Neural progenitor cell (in vitro differentiated cells): ENCODE data around the gene RTL3. TPM values are rescaled to one million over a fixed set of nuclear protein-coding genes. Genes with fewer than 3 reads are reported as not detected.

ENCODE experiments used
- DNase-seq: peaks from one replicate; pipeline ENCODE4 v3.0.0-alpha.2; 2016; ENCODE audit warnings: low spot score
- H2AFZ ChIP-seq: fragments of 200-600 bp; sonication (generic); replicated peaks from 2 replicates; pipeline ENCODE4 v1.6.1; 2016; ENCODE audit warnings: antibody characterized with exemption
- H3F3A ChIP-seq: fragments of 200-600 bp; sonication (generic); 2 replicates; pipeline ENCODE4 v1.6.1; 2016; ENCODE audit warnings: antibody characterized with exemption, low read depth
- H3K27ac ChIP-seq: fragments of 200-600 bp; sonication (generic); 2 replicates; pipeline ENCODE4 v1.5.1; 2016; ENCODE audit warnings: mild to moderate bottlenecking
- H3K27me3 ChIP-seq: fragments of 200-600 bp; sonication (generic); 2 replicates; pipeline ENCODE4 v1.6.1; 2016; ENCODE audit warnings: mild to moderate bottlenecking, moderate library complexity
- H3K36me3 ChIP-seq: fragments of 200-600 bp; sonication (generic); 2 replicates; pipeline ENCODE4 v1.5.1; 2016
- H3K4me1 ChIP-seq: fragments of 200-600 bp; sonication (generic); 2 replicates; pipeline ENCODE4 v1.6.1; 2016; ENCODE audit warnings: mixed run types
- H3K4me2 ChIP-seq: fragments of 200-600 bp; sonication (generic); 2 replicates; pipeline ENCODE4 v1.6.1; 2016
- H3K4me3 ChIP-seq: fragments of 200-600 bp; sonication (generic); 2 replicates; pipeline ENCODE4 v1.5.1; 2016
- H3K79me2 ChIP-seq: fragments of 200-600 bp; sonication (generic); 2 replicates; pipeline ENCODE4 v1.6.1; 2016; ENCODE audit warnings: low read depth
- H3K9ac ChIP-seq: fragments of 200-600 bp; sonication (generic); 2 replicates; pipeline ENCODE4 v1.6.1; 2016
- H3K9me3 ChIP-seq: fragments of 200-600 bp; sonication (generic); 2 replicates; pipeline ENCODE4 v1.5.1; 2016; ENCODE audit warnings: low read depth
- H4K20me1 ChIP-seq: fragments of 200-600 bp; sonication (generic); 2 replicates; pipeline ENCODE4 v1.6.1; 2016; ENCODE audit warnings: low read depth
- H3K27ac Mint-ChIP-seq: 3 replicates; pipeline ENCODE4 v1.8.0; 2021; ENCODE audit warnings: mixed read lengths
- H3K27me3 Mint-ChIP-seq: 2 replicates; pipeline ENCODE4 v1.8.0; 2022; ENCODE audit warnings: low read depth, mild to moderate bottlenecking, inconsistent platforms, moderate library complexity, mixed read lengths; ENCODE audit not compliant: insufficient read depth
- H3K36me3 Mint-ChIP-seq: 3 replicates; pipeline ENCODE4 v1.8.0; 2021; ENCODE audit warnings: mixed read lengths
- H3K4me1 Mint-ChIP-seq: 3 replicates; pipeline ENCODE4 v1.8.0; 2021; ENCODE audit warnings: mixed read lengths
- H3K4me3 Mint-ChIP-seq: 3 replicates; pipeline ENCODE4 v1.8.0; 2021; ENCODE audit warnings: mild to moderate bottlenecking, moderate library complexity, mixed read lengths
- H3K9me3 Mint-ChIP-seq: 3 replicates; pipeline ENCODE4 v1.8.0; 2020; ENCODE audit warnings: mixed read lengths
- EZH2 ChIP-seq: fragments of 200-600 bp; sonication (generic); IDR thresholded peaks from 2 replicates; pipeline ENCODE4 v1.6.1; 2017; ENCODE audit warnings: antibody characterized with exemption, mild to moderate bottlenecking, moderate library complexity
- EZH2phosphoT487 ChIP-seq: fragments of 200-600 bp; sonication (generic); IDR thresholded peaks from 2 replicates; pipeline ENCODE4 v1.6.1; 2017; ENCODE audit warnings: antibody characterized with exemption
- total RNA-seq: library from RNA; depleted of rRNA; stranded (reverse); fragments of >200 nt; gene quantifications from 2 replicates; pipeline ENCODE4 v1.2.3, GENCODE V29; 2015; ENCODE audit warnings: low replicate concordance
- TF ChIP-seq, protein P1 (sequence below): fragments of 200-600 bp; sonication (generic); IDR thresholded peaks from 2 replicates; pipeline ENCODE4 v1.5.1; 2017; ENCODE audit warnings: antibody characterized with exemption, mild to moderate bottlenecking

The RTL3 gene, protein sequence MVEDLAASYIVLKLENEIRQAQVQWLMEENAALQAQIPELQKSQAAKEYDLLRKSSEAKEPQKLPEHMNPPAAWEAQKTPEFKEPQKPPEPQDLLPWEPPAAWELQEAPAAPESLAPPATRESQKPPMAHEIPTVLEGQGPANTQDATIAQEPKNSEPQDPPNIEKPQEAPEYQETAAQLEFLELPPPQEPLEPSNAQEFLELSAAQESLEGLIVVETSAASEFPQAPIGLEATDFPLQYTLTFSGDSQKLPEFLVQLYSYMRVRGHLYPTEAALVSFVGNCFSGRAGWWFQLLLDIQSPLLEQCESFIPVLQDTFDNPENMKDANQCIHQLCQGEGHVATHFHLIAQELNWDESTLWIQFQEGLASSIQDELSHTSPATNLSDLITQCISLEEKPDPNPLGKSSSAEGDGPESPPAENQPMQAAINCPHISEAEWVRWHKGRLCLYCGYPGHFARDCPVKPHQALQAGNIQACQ
- not detected in 2 replicates for total RNA-seq

DNA sequence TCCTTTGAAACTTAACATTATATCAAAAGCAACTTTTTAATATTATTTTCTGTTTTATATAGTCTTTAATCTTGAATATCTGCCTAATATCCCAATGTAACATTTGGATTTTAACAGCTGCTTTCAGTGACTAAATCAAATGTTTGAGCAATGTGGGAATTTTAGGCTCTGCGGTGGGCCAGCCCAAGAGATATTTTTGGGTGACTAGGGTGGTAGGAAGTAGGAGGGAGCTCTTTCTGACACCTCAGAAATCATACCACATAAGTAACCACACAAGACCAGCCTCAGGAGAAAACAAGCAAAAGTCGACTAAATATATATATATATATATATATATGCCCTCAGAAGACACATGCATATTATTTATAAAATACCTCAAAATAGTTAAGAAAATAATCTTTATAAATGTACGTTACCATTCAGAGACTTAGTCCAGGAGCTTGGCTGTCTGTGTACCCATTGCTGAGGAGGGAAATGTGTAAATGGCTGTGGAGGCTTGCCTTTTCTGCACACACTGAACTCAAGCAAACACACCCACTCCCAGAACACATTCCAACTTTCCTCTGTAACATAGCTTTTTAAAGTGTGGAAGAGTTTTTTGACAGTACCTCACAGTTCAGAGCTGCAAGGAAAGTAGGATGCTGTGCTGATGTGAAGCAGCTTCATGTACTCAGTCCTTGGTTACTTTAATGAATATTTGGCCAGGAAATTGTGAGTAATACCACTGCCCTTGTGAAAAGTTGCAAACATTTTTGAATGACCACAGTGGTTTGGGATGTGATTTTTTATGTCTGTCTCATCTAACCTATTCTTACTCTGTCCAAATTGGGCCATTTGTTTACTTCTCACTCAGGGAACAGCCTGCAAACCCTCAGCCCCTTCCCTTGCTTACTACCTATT lies at the start of gene RTL3:
Gene RTL3 (minus strand): TSS at position 484 of the 900 bp plus-strand sequence. CDS start 908 bp downstream, outside the sequence.
- no peak within 1 kb of the TSS for H2AFZ ChIP-seq
- H3K27ac Mint-ChIP-seq = no peak within 1 kb of the TSS
- H3K4me3 Mint-ChIP-seq = no peak within 1 kb of the TSS

GRCh38 chrX:78708816-78709215 lies 49.7 kb upstream of the RTL3 start:
- Histone ChIP-seq H3K36me3 (no peaks in the 10 kb centered on the region), H3K4me3 (no peak overlapping the region), H3K9me3 (peaks cover 4% of the 10 kb centered on the region), H3K27me3 (no peaks in the 10 kb centered on the region), H2AFZ (no peak overlapping the region), H3K9ac (no peak overlapping the region), H3K4me2 (no peak overlapping the region), H3K27ac (no peak overlapping the region), H4K20me1 (no peaks in the 10 kb centered on the region), H3K79me2 (no peaks in the 10 kb centered on the region), H3K4me1 (no peaks in the 10 kb centered on the region), H3F3A (no peaks in the 10 kb centered on the region)
- no peak overlapping the region for H3K4me3 Mint-ChIP-seq
- no peak for DNase-seq
- H3K4me1 Mint-ChIP-seq = peaks cover 7% of the 10 kb centered on the region
- TF ChIP-seq EZH2phosphoT487 = no peak
- TF ChIP-seq EZH2 = no peak
- TF ChIP-seq, protein P1, sequence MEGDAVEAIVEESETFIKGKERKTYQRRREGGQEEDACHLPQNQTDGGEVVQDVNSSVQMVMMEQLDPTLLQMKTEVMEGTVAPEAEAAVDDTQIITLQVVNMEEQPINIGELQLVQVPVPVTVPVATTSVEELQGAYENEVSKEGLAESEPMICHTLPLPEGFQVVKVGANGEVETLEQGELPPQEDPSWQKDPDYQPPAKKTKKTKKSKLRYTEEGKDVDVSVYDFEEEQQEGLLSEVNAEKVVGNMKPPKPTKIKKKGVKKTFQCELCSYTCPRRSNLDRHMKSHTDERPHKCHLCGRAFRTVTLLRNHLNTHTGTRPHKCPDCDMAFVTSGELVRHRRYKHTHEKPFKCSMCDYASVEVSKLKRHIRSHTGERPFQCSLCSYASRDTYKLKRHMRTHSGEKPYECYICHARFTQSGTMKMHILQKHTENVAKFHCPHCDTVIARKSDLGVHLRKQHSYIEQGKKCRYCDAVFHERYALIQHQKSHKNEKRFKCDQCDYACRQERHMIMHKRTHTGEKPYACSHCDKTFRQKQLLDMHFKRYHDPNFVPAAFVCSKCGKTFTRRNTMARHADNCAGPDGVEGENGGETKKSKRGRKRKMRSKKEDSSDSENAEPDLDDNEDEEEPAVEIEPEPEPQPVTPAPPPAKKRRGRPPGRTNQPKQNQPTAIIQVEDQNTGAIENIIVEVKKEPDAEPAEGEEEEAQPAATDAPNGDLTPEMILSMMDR = no peak
- no peaks in the 10 kb centered on the region for H3K9me3 Mint-ChIP-seq
- H3K27ac Mint-ChIP-seq = no peak overlapping the region
- H3K27me3 Mint-ChIP-seq = no peaks in the 10 kb centered on the region
- H3K36me3 Mint-ChIP-seq = no peaks in the 10 kb centered on the region

More for the DNA sequence above, at the start of gene RTL3:
- Mint-ChIP-seq H3K36me3 (no peaks in the 10 kb centered on the region), H3K4me1 (no peaks in the 10 kb centered on the region), H3K27me3 (no peaks in the 10 kb centered on the region), H3K9me3 (no peaks in the 10 kb centered on the region)
- H3K4me1 ChIP-seq = no peaks in the 10 kb centered on the region
- no peak within 1 kb of the TSS for H3K27ac ChIP-seq
- no peaks in the 10 kb centered on the region for H3F3A ChIP-seq
- no peaks in the 10 kb centered on the region for H4K20me1 ChIP-seq
- H3K4me3 ChIP-seq = no peak within 1 kb of the TSS
- no peaks in the 10 kb centered on the region for H3K36me3 ChIP-seq
- no peaks in the 10 kb centered on the region for H3K27me3 ChIP-seq
- no peaks in the 10 kb centered on the region for H3K9me3 ChIP-seq
- H3K9ac ChIP-seq = no peak within 1 kb of the TSS
- H3K4me2 ChIP-seq = no peak within 1 kb of the TSS
- no peak for TF ChIP-seq EZH2phosphoT487
- TF ChIP-seq, protein P1 = no peak
- TF ChIP-seq EZH2 = no peak
- no peaks in the 10 kb centered on the region for H3K79me2 ChIP-seq
- DNase-seq = no peak

- Mint-ChIP-seq H3K36me3 (no peaks in the 10 kb centered on the region), H3K4me1 (peaks cover 7% of the 10 kb centered on the region), H3K27me3 (no peaks in the 10 kb centered on the region), H3K27ac (no peak overlapping the region), H3K4me3 (no peak overlapping the region), H3K9me3 (no peaks in the 10 kb centered on the region)
- Histone ChIP-seq H4K20me1 (no peaks in the 10 kb centered on the region), H3K9me3 (peaks cover 4% of the 10 kb centered on the region), H2AFZ (peak overlapping the region; percentile 29), H3K4me3 (no peak overlapping the region), H3K27me3 (no peaks in the 10 kb centered on the region), H3F3A (no peaks in the 10 kb centered on the region), H3K79me2 (no peaks in the 10 kb centered on the region), H3K27ac (no peak overlapping the region), H3K4me1 (no peaks in the 10 kb centered on the region), H3K36me3 (no peaks in the 10 kb centered on the region), H3K4me2 (no peak overlapping the region), H3K9ac (no peak overlapping the region)
- no peak for TF ChIP-seq EZH2phosphoT487
- TF ChIP-seq, protein P1 = peak; percentile 50
- peak; percentile 48 for DNase-seq
Measured at GRCh38 chrX:78708262-78708661, 49.1 kb upstream of the RTL3 start.
